ENCODE measurements around the gene MAP3K12.
A peak's percentile ranks its signal among the peaks of the same experiment; 100 is the strongest.

The MAP3K12 gene

DNA sequence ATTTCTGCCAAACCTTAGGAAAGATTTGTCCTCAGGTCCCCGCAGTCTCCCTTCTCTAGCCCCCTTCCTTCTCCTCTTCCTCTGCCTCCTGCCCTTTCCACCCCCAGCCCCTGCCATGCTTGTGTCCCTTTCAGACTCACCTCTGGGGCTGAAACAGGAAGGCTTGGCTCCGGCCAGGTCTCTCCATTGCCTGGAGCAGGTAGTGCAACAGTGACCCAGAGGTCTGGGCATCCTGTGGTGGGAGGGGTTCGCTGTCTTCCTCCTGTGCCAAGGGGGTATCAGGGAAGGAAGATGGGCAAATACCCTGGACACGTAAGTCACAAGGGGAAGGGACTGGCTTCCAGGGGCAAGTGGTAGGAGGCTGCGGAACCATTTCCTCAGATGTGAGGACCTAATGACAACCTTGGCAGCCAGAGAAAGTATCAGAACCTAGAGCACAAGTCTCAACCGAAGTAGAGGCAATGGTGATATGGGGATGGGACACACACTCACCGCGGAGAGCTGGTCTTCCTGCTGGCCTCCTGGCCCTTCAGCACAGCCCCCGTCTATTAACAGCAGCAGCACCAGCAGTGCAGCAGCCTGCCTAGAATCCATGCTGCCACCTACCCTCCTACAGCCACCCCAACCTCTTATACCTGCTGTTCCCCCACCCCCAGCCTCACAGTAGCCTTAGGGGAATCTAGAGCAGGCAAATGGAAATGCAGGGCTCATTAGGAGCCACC is 7.8 kb upstream of the MAP3K12 start, which contains the start of gene NPFF:
Gene NPFF (minus strand): TSS at position 604 of the 722 bp plus-strand sequence. CDS start 10 bp downstream, at position 594.
- no peak for DNase-seq

- no peak for DNase-seq
Observed at GRCh38 chr12:53506450-53506785, 7.2 kb upstream of the MAP3K12 start.

GRCh38 chr12:53505555-53506449 is 6.5 kb upstream of the MAP3K12 start:
- DNase-seq, result no peak

DNA sequence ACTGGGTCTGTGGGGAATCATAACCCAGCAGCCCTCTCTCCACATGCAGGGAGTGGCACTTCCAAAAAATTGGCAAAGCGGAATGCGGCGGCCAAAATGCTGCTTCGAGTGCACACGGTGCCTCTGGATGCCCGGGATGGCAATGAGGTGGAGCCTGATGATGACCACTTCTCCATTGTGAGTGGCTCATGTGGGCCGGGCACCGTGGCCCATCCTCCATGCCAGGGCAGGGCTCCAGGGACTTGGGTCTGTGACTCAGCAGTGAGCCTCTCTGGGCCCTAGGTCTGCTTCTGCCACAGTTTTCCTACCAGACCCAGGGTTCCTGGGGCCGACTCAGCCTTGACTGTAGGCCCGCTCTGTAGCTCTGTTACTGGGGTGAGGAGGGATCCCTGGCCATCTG is 5.8 kb upstream of the MAP3K12 start:
- DNase-seq, result no peak

GRCh38 chr12:53504004-53504920 is 5.0 kb upstream of the MAP3K12 start:
- no peak for DNase-seq

GRCh38 chr12:53502983-53503728 is 3.9 kb upstream of the MAP3K12 start:
- DNase-seq, result no peak

GRCh38 chr12:53502331-53502730 is 3.1 kb upstream of the MAP3K12 start:
- DNase-seq, result no peak

DNA sequence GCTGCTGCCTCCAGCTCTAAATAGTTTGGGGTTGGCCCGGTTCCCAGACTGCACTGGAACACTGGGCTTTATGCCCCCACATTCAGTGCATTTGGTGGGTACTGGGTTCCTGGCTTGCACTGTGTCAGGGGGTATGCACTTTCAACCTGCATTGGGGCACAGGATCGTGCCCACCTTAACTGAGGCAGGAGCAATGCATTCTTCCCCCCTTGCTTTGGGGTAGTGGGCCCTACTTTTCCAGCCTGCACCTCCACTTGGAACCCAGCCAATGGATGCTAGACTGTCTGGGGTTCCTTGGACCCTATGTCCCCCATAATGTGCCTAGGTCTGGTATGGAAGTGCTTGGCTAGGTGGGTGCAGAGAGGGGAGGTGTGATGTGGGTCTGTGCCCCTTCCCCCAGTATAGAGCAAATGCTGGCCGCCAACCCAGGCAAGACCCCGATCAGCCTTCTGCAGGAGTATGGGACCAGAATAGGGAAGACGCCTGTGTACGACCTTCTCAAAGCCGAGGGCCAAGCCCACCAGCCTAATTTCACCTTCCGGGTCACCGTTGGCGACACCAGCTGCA is 2.4 kb upstream of the MAP3K12 start:
- DNase-seq, result no peak

GRCh38 chr12:53500776-53501614 is 1.7 kb upstream of the MAP3K12 start, which contains the start of gene TARBP2:
TARBP2 (plus strand) TSS chr12:53501283; CDS start chr12:53501409, 126 bp downstream.
- DNase-seq, result peak; percentile 93

DNA sequence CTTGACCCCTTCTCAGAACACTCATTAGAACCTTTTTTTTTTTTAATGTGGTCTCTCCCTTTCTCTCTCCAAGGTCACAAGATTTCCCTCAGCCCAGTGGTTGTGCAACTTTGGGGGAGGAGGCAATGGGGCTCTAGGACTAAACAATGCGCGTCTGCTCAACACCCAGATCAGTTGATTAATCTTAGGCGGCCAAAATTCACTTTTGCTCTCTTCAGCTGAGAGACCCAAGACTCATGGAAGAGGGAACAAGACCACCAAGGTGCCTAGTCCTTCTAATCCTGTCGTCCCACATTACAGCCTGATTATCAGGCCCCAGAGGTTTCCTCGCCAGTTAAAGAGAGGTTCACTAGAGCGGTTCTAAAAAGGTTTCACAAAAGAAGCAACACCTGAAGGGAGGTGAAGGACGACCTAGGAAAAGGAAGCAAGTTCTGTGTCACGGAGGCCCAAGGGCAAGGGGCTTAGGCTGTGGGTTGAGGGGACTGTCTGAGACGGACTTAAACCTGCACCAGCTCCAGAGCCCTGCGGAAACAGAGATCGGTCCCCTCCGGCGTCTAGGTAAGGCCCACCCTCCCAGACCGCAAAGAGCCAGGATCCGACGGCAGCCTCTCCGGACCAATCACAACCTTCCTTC is 1.0 kb upstream of the MAP3K12 start:
- DNase-seq, result no peak

DNA sequence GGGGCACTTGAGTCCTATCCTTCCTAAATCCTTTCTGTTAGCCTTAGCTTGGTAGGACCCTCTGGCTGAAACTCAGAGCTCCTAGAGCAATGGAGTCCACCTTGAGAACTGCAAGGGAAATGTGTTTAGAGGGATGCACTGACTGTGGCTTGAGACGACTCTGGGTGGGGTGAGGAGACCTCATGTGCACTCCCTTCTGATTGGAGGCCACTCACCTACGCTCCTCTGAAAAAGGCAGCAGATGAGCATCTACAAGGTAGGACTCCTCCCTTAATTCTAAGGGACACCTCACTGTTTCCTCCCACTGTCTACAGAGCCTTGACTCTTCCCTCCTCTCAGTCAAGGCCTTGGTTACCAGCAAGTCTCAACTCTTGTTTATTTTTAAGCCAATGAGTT is 1.0 kb downstream of the MAP3K12 start:
- DNase-seq, result no peak

GRCh38 chr12:53497461-53497860 is 1.8 kb downstream of the MAP3K12 start:
- DNase-seq, result no peak

DNA sequence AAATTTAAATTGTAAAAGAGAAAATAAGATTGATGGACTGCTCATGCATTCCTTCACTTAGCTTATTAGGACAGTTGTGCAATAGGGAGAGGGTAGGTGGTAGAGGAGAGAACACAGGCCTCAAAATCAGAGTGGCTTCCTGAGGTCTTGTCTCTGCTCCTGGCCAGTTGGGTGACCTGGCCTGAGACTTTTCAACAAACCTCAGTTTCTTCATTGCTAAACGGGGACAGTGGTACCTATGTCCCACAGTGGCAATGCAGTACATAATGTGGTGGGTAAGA is 2.6 kb downstream of the MAP3K12 start:
- DNase-seq, result no peak

GRCh38 chr12:53495903-53496751 is 3.1 kb downstream of the MAP3K12 start:
- no peak for DNase-seq

DNA sequence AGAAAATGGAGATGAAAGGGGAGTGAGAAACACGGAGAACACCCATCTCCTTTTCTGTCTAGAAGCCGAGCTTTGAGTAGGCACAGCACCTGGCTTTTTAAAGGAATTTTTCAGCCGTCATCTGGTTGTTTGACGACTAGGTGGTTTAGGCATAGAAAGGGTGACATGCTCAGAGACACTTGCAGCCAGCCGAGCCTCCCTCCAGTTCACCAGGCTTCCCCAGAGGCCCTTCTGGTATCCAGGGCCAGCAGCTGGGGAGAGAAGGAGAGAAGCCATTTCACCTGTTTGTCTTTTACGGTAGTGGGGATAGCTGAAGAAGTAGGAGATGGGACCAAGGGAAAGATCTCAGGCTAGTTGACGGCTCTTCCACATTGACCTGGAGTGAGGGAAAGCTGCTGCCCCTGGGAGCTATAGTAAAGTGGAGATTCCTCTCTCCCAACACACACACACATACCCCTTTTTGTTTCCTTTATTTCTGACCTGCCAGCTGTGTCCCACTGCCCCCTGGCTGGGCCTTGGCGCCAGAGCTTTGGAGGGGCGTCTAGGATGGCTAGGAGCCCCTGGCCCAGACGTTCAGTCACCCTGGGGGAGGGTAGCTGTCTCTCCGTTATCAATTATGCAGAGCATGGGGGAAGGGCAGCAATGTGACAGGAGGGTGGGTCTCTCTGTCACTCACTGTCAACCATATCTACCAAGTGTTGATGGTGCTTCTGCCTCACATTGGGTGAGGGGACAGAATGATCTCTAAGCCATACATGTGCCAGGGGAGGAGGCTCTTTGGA is 5.5 kb downstream of the MAP3K12 start:
- no peak for DNase-seq

DNA sequence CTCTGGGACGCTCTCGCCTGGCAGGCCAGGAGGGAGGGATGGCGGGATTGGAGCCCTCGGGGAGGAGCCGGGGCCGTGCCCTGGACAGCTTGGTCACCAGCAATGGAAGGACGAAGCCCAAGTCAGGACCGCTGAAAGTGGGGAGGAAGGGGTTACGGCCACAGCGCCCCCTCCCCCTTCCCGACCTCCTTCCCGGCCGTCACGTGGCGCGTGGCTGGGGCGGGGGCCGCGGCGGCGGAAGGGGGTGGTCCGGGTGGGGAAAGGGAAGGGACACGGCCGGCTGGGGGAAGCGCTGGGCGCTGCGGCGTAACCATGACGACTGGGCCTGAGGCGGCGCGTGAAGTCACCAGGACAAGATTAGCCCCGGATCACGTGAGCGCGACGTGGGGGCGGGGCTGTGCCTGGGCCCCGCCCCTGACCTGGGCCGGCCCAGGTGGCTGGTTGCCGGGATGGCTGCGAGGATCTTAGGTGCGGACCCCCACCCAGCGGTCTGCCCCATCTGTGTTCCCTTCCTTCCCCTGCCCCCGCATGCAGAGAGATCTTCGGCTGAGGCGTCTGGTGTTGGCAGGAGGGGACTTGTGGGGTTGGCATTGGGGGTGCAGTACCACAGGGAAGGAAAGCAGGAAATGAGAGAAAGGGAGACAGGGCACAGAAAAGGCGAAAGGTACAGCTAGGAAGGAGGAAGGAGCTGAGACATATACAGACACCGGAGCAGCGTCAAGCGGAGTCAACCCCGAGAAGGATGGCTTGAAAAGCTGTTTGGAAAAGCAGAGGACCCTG is 6.2 kb downstream of the MAP3K12 start:
- peak; percentile 82 for DNase-seq

DNA sequence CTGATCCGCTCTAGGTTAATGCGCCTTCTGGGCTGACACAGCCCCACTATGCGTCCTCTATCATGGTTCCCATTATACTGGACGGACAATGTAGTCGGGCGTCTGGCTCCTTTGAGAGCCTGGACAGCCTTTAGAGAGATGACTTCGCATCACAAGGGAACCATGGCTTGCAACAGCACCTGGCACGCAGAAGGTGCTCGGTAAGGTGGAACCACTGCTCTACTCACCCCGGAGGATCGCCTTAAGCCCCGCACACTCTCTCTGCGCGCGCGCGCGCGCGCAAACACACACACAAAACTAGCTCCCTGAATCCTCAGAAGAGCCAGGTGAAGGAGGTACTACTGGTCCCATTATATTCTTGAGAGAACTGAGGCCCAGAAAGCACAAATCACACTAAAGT is 7.1 kb downstream of the MAP3K12 start:
- no peak for DNase-seq
